Left kidney (tissue), 2 donors: ENCODE measurements around the gene STN1. TPM values are rescaled to one million over a fixed set of nuclear protein-coding genes. Genes with fewer than 3 reads are reported as not detected.

Experiments used
- DNase-seq: peaks from one replicate; pipeline ENCODE4 v3.0.0-alpha.2; 2013
- polyA plus RNA-seq: library from polyadenylated mRNA; unstranded; fragments of 120-200 nt; gene quantifications from one replicate; pipeline ENCODE4 v1.2.1, GENCODE V29; 2013; ENCODE audit not compliant: insufficient read length

The STN1 gene
- polyA plus RNA-seq, 1 donor = 24.1 TPM

DNA sequence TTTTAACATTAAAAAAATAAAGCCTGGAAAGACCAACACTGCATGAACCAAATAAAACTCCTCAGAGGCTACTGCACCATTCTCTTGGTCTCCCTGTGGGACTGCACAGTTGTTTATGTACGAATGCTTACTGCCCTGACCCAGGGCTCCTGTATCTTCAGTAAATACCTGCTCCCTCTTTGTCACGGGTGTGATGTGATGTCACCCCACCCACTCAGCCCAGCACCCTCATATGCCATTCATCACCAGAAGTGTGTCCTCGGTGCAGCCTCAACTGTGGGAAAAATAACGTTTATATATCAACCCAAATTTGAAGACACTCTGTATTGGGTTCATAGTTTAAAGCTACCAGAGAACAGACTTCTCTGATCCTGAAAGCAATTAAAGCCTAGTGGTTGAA, 48.6 kb downstream of the STN1 start:
- no peak for DNase-seq

- DNase-seq = no peak
Measured at GRCh38 chr10:103868200-103868599, 49.8 kb downstream of the STN1 start.

- DNase-seq = no peak
Measured at GRCh38 chr10:103861505-103861904, 56.5 kb downstream of the STN1 start.

DNA sequence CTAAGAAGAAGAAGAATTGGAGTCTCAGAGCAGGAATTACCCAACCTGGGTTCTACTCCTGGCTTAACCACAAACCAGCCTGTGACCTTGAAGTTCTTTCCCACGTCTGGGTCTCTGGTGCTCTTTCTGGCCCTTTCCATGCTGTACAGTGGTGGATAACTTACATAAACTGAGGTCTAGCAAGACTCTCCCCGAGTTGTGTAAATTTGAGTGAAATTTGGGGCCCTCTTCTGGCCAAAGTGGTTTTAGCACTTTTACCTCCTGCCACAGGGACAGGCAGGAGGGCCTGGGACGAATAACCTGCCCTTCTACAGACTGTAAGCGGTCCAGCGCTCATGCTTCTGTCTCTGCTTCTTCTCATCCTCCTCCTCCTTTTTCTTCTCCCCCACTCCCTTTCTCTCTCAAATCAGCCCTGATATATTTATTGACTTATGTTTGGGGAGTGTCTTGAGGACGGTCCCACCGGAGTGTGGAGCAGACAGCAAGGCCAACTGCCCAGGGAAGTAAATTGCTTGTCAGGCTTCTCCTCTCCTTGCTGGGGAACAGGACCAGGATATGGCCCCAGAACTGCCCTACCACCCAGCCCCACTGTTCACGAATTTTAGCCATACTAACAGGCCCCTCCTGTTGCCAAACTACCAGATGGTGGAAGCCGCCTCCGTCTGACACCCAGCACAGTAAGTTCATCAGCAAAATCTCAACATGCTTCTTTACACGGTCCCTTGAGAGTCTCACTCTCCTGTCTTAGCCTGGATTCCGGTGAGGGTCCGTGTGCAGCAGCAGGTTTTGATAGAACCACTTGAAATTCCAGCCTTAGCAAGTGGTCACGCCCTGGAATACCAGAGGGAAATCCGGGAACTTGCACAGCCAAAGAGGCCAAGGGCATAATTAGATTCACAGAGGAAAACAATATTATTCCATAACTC, 58.6 kb downstream of the STN1 start:
- DNase-seq = peak; percentile 83

DNA sequence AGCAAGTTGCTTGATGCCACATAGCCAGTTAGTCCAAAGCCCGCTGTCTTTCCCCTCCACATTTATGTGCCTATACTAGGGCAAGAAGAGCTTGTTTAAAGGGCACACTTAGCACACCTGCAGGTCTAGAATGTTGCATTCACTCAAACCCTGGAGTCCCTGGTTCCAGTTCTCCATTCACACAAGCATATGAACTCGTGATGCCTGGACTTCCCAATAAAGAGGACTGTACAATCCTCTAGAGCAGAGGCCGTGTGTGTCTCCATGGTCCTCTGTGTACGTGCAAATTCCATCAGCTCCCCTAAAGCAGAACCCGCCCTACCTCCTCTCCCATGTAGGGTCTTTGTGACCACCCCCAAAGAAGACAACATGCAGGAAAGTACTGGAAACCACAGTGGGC, 59.6 kb downstream of the STN1 start:
- no peak for DNase-seq

GRCh38 chr10:103856797-103857170, 61.2 kb downstream of the STN1 start:
- no peak for DNase-seq

DNA sequence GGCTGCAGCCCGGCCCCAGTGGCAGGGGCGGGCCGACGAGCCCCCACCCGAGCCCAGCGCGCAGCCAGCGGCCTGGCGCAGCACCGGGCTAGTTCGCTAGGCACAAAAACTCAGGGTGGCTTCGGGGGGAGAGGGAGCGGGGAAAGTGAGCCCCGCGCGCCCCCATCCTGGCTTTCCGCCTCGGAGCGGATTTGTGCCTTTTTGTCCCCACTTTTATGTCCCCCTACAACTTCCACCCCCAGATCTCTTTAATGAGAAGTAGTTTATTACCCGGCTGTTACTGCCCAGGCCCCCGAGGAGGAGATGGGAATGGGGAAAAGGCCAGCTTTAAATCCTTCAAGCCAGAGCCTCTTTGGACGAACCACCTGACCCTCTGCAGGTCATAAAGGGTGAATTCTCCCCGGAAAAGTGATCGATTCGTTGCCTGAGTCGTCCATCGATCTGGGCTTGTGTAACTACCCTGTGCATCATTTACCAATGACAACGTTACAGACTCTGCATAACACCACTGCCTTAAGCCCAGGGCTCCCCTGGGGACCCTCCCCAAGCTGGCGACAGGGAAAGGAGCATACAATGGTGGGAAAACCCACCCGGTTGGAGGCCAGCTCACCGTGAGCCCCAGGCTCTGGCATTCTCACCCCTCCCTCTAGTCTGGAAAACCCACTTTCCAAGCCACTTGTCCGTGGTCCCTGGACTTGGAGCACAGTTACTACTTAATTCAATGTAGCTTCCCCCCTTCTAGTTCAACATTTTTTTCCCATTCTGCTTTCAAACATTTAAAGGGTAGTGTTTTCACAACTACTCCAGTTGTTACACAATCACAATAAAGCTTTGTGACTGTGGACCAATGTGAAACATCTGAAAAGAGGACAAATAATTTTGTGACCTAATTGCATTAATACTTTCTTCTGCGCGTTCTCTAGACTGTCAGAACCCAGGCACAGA, 61.9 kb downstream of the STN1 start:
- DNase-seq = no peak

- no peak for DNase-seq
Measured at GRCh38 chr10:103855424-103855823, 62.6 kb downstream of the STN1 start, which contains the start of gene SH3PXD2A. SH3PXD2A (minus strand) TSS chr10:103855576; CDS start chr10:103855266, 310 bp downstream.

DNA sequence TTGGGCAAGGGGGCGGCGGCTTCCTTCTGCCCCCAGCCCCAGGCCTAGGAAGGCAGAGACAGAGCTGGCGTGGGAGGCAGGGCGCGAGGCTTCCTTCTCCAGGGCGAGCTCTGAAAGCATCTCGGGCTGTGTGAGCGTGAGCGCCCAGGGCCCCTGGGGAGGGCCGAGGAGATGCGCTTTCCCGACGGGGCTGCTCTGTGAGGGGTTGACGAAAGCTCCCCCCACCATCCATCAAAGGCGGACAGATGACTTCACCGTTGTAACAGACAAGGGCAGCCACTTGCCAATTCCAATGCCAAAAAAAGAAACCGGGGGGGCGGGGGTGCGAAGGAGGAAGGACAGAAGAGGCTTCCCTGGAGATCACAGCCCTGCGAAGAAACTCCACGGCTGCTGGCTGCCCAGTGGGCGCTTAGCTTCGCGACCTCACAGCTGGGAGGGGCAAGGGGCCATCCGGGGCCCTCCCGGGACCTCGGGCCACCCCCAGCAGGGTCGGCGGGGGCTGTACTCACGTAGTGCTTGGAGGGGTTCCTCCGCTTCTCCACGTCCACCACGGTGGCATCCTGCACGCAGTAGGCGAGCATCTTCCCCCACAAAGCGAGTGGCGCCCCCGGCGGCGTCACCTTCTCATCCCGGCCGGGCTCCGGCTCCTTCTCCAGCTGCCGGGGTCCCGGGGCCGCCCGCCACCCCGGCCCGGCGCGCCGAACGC, 63.1 kb downstream of the STN1 start:
- DNase-seq = no peak

DNA sequence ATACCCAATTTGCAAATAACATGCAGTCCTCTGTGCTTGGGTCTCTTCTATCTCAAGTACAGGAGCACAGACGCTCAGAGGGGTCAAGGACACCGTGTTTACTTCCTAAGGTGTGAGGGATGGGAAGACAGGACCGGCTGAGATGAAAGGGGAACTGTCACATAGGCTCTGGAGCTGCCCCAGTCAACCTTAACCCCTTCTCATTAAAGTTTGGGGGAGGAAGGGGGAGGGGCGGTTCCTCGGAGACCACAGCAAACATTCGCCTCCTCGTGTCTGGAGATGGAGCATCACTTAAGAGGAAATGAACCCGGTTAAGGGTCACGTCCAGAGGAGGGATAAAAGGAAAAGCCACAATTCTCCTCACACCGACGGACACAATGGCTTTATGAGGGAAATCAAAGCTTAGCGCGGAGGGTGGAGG, 63.7 kb downstream of the STN1 start:
- DNase-seq = peak; percentile 84

DNA sequence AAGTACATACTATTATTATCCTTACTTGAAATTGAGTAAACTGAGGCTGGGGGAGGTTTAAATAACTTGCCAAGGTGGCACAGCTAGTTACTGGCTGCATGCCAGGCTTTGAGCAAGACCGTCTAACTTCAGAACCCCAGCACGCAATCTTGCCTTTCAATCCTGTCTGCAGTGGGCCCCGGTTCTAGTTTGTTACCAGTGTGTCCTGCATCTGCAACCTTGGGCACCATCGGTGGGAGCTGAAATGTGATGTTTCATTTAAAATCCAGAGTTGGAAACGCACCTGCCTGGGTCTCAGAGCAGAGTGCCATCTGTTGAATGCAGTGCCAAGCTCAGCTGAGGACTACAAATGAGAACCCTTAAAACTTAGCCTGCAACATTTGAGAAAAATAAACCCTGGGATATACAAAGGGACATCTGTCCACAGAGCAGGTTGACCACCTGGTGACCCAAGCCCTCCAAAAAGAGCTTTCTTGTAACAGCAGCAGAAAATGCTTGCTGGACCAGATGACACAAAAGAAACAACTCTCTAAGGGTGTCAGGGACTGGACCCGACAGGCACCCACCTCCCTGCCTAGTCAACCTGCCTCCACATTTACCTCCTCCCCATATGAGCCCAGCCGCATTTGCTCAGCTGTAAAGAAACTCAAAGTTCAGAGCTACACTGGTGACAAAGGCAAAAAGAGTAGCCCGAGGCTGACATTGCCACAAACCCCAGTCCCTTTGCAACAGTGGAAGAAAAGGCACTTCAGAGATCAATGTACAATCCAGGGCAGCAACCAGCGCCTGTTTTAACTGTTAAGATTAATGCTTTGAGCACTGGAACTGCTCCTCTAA, 64.3 kb downstream of the STN1 start:
- DNase-seq = no peak

DNA sequence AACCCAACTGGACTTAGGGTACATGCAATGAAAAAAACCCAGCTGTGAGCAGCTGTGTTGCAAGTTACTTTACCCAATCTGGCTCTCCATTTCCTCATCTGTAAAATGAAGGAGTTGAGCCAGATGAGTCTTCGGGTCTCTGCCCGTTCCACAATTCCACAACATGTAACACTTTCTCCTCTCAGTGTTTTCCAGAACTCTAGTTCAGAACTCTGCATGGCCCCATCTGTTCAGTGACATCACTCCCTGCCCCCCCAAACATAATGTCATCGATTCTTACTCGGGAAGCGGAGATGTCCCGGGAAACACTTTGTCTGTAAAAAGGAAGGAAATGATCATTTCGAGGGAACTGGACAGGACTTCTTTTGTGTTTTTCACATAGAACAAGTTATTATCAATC, 65.1 kb downstream of the STN1 start:
- no peak for DNase-seq

DNA sequence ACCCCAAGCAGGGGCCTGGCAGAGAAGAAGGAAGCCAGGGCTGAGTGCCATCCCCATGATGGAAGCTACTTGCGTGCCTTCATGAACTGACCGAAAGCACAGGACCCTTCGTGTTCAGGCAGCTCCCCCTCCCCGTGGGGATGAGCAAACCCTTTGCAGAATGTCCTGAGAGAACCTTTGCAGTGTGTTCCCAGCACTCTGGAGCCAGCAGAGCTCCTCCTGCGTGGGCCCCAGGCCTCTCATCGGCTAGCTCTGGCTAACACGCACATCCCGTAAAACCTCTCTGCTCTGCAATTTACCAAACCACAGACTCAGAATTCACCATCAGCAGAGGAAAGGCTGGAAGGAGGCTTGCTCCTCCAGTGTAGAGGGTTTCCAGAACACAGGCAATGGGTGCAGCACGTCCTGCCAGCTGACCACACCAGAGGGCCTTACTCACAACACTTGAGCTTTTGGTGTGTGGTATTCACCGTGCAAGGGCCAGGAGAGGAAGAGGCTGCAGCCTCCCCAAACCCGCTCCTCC, 65.7 kb downstream of the STN1 start:
- DNase-seq = no peak

- no peak for DNase-seq
Measured at GRCh38 chr10:103851261-103851660, 66.7 kb downstream of the STN1 start.

DNA sequence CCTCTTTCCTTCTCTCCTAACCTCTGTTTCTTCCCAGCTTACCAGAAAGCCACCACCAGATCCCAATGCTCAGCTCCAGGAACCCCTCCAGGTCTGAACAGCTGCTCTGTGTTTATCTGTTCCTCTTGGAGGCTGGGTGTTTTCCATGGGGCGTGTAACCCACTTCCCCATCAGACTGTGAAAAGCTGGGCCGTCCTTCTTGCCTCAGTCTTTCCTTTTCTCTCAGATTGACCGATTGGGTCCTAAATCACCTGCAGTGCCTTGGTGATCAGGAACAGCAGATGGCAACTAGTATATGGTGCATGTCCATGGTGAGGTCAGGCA, 67.5 kb downstream of the STN1 start:
- no peak for DNase-seq

DNA sequence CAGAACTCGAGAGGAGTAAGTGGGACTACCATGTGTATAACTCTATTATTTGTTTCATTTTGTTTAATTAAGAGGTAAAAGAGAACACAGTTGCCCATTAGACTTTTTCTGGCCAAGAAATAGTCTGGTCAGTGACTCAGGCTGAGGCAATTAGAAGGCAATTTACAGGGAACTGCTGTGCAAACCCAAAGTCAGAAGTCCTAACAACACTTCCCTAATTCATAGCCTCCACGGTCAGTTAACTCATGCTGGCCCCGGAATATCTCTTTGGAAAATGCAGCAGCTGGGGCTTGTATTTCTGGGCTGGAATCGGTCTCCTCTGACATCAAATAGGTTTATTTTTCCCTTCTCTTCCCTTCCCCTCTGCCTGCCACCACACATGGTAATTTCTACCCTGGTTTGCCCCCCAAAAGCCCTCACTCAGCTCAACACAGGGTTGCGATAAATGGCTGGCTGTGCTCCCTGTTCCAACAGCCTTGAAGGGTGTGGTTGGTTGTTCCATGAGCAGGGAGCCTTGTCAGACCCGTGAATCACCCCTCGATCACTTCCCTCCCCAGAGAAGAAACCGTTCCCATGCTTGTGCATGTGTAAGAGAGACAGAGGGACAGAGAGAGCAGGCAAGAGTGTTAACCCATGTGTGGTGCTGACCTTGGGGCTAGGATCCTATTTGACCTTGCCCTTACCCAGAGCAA, 68.0 kb downstream of the STN1 start:
- no peak for DNase-seq

- DNase-seq = no peak
Measured at GRCh38 chr10:103849212-103849877, 68.6 kb downstream of the STN1 start.

DNA sequence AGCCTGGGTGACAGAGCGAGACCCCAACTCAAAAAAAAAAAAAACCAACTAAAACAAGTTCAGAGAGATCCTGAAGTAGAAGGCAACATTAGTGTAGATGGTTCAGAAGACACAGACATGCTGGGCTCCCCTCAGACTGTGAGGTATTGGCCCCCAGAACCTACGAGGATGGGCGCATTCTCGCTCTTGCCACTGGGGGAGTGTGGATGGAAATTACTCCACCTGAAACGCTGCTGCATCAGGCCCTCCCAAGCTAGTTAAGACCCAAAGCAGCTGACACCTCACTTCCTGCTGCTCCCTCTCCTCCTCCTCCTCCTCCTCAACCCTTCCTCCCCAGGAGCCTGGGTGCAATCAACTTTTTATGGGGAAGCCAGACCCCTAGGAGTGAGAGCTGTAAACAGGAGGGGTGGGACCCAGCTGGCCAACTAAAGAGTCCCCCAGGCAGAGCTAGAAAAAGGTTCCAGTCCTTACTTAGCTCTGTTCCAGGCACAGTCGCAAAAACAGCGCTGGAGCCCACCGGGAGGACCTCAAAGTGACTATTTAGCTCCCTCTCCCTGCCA, 70.0 kb downstream of the STN1 start:
- DNase-seq = no peak

DNA sequence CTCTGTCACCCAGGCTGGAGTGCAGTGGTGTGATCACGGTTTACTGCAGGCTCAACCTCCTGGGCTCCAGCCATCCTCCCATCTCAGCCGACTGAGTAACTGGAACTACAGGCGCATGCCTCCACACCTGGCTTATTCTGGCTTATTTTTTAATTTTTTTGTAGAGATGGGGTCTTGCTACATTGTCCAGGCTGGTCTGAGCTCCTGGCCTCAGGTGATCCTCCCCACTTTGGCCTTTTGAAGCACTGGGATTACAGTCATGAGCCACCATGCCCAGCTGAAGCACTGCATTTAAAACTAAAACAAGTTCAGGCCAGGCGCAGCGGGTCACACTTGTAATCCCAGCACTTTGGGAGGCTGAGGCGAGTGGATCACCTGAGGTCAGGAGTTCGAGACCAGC, 70.6 kb downstream of the STN1 start:
- no peak for DNase-seq

DNA sequence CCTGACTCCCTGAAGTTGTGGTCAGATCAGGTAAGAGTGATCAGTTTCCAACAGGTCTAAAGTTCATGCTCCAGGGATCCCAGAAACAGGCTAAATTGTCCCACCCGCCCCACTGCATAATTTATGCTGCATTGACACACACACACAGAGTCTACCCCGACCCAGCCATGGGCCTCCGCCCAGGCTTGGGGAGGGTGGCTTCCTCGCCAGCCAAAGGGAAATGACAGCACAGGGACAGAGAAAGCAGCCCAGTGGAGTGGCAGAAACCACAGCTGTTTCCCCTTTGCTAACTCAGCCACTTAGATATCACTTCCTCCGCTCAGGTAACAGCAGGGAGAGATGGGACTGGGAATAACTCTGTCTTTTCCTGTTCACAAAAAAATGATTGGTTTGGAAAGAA, 72.0 kb downstream of the STN1 start:
- DNase-seq = no peak
